ENCODE results near the gene SLC41A1.

- TF ChIP-seq CTCF (IDR thresholded peaks at IDR 0.05), result no peak
- no peak for TF ChIP-seq POLR2A (IDR thresholded peaks at IDR 0.05)
- no peak for TF ChIP-seq POLR2AphosphoS5 (IDR thresholded peaks at IDR 0.05)
Measured at GRCh38 chr1:205767248-205767647, 45.8 kb downstream of the SLC41A1 start.
